Suprapubic skin (tissue), 4 donors: ENCODE data around the gene ATXN7L1. TPM values are rescaled to one million over a fixed set of nuclear protein-coding genes. Genes with fewer than 3 reads are reported as not detected.

Source experiments
- DNase-seq, 2 donors: peaks; one replicate each; pipeline ENCODE4 v3.0.0-alpha.2; 2019; ENCODE audit warnings: low spot score in 2 of 2
- H3K27ac ChIP-seq: fragments of 200-600 bp; sonication (generic); one replicate; pipeline ENCODE4 v1.5.1; 2019
- H3K27me3 ChIP-seq: fragments of 200-600 bp; sonication (generic); one replicate; pipeline ENCODE4 v1.5.1; 2019
- H3K36me3 ChIP-seq: fragments of 200-600 bp; sonication (generic); one replicate; pipeline ENCODE4 v1.5.1; 2019
- H3K4me1 ChIP-seq: fragments of 200-600 bp; sonication (generic); one replicate; pipeline ENCODE4 v1.5.1; 2019
- H3K4me3 ChIP-seq: fragments of 200-600 bp; sonication (generic); one replicate; pipeline ENCODE4 v1.5.1; 2019; ENCODE audit warnings: mild to moderate bottlenecking
- H3K9me3 ChIP-seq: fragments of 200-600 bp; sonication (generic); one replicate; pipeline ENCODE4 v1.5.1; 2019
- EP300 ChIP-seq: sonication (generic); formaldehyde crosslinking; IDR thresholded peaks from one replicate; pipeline ENCODE4 v1.6.1; 2017; ENCODE audit warnings: antibody characterized with exemption
- POLR2A ChIP-seq, 2 donors: fragments of 450-650 bp; IDR thresholded peaks; one replicate each; pipeline ENCODE4 v1.6.1; 2017; ENCODE audit warnings: antibody characterized with exemption in 2 of 2, mild to moderate bottlenecking in 2 of 2, moderate library complexity in 2 of 2
- POLR2AphosphoS5 ChIP-seq, 3 donors: sonication (generic); formaldehyde crosslinking; IDR thresholded peaks; one replicate each; pipeline ENCODE4 v1.6.1; 2017; ENCODE audit warnings: antibody characterized with exemption in 3 of 3
- WGBS: methylation state at CpG from one replicate; pipeline ENCODE4 v1.1.5; 2018; 5-methylcytosine and 5-hydroxymethylcytosine counted together
- total RNA-seq, 4 donors: library from RNA; depleted of rRNA; stranded (reverse); fragments of >200 nt; gene quantifications; one replicate each; pipeline ENCODE4 v1.1.0, GENCODE V29; 2016
- TF ChIP-seq, protein P1 (sequence below), 2 donors: fragments of 200-600 bp in 1 of 2; fragments of 450-650 bp in 1 of 2; sonication (generic) in 1 of 2; IDR thresholded peaks; one replicate each; pipeline ENCODE4 v1.5.1; 2016 to 2019; ENCODE audit warnings: antibody characterized with exemption in 2 of 2, mild to moderate bottlenecking in 1 of 2, moderate library complexity in 1 of 2

ATXN7L1 gene
- total RNA-seq, 4 donors from 2014 or later, result 14.8 to 35.6 (median 17.3) TPM

DNA sequence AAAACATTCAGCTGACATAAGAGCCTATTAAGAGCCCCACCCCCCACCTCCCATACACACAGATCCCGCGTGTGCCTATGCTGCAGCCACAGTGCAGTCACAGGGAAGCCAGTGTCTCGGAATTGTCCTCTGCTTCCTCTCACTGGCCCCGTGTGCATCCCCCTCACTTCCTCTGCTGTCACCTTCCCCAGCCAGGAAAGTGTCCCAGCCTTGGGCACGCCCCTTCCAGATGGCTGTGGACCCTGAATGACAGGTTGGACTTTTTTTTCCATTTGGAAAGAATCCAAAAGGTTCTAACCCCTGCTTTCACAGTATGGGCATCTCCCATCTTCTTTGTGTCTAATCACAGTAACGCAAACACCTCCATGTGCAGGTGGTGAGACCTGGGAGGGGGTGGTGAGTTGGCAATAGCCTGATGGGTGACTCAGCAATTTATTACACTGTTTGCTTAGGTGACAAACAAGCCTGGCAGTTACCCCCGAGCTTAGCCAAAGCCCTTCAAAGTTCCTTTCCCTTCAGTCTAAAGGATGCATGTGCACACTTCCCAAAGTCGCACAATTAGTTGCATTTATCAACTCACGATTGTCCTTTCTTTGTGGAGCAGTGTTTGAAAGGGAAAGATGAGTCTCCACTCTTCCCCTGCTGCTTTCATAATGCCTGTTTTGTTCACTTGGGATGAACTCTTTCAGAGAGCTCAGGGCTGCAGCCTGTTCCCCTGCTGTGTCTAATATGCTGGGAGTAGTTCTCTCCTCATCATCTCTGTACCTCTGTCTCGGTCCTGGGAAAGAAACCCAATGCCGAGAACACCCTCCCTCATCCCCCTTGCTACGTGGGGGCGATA, 227.6 kb downstream of the ATXN7L1 start:
- TF ChIP-seq POLR2AphosphoS5 (IDR thresholded peaks at IDR 0.05) (no peak), POLR2A (IDR thresholded peaks at IDR 0.05) (no peak), EP300 (no peak)
- TF ChIP-seq, protein P1, sequence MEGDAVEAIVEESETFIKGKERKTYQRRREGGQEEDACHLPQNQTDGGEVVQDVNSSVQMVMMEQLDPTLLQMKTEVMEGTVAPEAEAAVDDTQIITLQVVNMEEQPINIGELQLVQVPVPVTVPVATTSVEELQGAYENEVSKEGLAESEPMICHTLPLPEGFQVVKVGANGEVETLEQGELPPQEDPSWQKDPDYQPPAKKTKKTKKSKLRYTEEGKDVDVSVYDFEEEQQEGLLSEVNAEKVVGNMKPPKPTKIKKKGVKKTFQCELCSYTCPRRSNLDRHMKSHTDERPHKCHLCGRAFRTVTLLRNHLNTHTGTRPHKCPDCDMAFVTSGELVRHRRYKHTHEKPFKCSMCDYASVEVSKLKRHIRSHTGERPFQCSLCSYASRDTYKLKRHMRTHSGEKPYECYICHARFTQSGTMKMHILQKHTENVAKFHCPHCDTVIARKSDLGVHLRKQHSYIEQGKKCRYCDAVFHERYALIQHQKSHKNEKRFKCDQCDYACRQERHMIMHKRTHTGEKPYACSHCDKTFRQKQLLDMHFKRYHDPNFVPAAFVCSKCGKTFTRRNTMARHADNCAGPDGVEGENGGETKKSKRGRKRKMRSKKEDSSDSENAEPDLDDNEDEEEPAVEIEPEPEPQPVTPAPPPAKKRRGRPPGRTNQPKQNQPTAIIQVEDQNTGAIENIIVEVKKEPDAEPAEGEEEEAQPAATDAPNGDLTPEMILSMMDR (IDR thresholded peaks at IDR 0.05), result no peak
- Histone ChIP-seq H3K36me3 (peaks cover 5% of the 10 kb centered on the region), H3K4me1 (peaks cover 34% of the 10 kb centered on the region), H3K4me3 (no peak overlapping the region), H3K9me3 (no peaks in the 10 kb centered on the region), H3K27ac (no peak overlapping the region), H3K27me3 (no peaks in the 10 kb centered on the region)
- DNase-seq, result no peak
- 59% methylated on average over 13 of the region's 13 CpGs for WGBS

DNA sequence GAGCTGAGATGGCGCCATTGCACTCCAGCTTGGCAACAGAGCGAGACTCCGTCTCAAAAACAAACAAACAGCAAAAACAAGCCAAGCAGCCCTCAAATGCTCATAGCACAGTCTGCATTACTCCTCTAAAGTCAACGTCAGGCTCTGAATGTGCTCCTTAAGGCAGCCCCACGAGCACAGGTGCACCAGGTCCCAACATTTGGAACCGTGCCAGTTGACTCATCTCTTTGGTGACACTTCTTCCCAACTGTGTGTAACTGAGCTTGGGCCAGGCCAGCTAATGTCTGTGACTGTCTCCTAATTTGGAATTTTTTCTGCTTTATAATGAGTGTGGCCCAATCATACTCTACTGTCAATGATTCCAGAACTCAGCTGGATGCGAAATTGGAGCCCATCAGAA, 228.8 kb downstream of the ATXN7L1 start:
- no peak overlapping the region for H3K4me3 ChIP-seq
- H3K27ac ChIP-seq, result no peak overlapping the region
- WGBS, result 83% methylated on average over 7 of the region's 7 CpGs
- H3K9me3 ChIP-seq, result no peaks in the 10 kb centered on the region
- H3K27me3 ChIP-seq, result no peaks in the 10 kb centered on the region
- TF ChIP-seq POLR2AphosphoS5 (IDR thresholded peaks at IDR 0.05), result no peak
- TF ChIP-seq EP300, result no peak
- TF ChIP-seq, protein P1 (IDR thresholded peaks at IDR 0.05), result no peak
- no peak for TF ChIP-seq POLR2A (IDR thresholded peaks at IDR 0.05)
- DNase-seq, result no peak
- peaks cover 34% of the 10 kb centered on the region for H3K4me1 ChIP-seq
- H3K36me3 ChIP-seq, result peaks cover 14% of the 10 kb centered on the region

DNA sequence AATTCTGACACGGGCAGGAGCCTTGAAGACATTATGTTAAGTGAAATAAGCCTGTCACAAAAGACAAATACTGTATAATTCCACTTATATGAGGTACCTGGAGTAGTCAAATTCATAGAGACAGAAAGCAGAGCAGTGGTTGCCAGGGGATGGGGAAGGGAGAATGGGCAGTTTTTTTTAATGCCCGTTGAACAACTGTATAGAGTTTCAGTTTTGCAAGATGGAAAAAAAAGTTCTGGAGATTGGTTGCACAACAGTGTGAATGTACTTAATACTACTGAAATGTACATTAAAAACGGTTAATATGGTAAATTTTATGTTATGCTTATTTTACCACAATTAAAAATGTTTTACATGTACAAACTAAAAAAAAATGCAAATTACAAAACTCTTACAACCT, 231.5 kb downstream of the ATXN7L1 start:
- TF ChIP-seq POLR2A (IDR thresholded peaks at IDR 0.05) (no peak), POLR2AphosphoS5 (IDR thresholded peaks at IDR 0.05) (no peak), EP300 (no peak)
- TF ChIP-seq, protein P1 (IDR thresholded peaks at IDR 0.05), result no peak
- Histone ChIP-seq H3K36me3 (peaks cover 39% of the 10 kb centered on the region), H3K9me3 (no peaks in the 10 kb centered on the region), H3K27ac (no peak overlapping the region), H3K27me3 (no peaks in the 10 kb centered on the region), H3K4me3 (no peak overlapping the region), H3K4me1 (peaks cover 17% of the 10 kb centered on the region)
- no peak for DNase-seq
- WGBS, result 84% methylated on average over 3 of the region's 3 CpGs

DNA sequence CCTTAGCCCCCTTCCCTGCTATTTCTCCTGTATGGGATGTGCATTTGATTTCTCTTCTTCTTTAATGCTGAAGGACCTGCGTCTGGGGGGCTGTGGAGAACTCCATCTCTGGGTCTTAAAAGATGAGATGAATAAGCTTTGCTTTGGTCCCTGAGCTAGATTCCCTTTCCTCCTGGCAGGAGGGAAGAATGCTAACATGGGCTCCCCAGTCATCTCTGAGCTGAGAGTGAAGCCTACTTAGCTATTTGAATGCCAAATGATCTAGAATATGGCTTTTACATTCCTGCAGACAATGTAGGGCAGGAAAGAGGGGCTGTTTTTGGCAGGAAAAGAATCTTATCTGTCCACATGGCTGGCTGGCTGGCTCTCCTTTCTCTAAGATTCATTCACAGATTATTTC, 232.5 kb downstream of the ATXN7L1 start:
- H3K9me3 ChIP-seq, result no peaks in the 10 kb centered on the region
- H3K27me3 ChIP-seq, result no peaks in the 10 kb centered on the region
- peaks cover 6% of the 10 kb centered on the region for H3K4me1 ChIP-seq
- no peak overlapping the region for H3K27ac ChIP-seq
- WGBS, result 88% methylated on average over 1 of the region's 1 CpG
- TF ChIP-seq POLR2AphosphoS5 (IDR thresholded peaks at IDR 0.05) (no peak), EP300 (no peak)
- TF ChIP-seq, protein P1 (IDR thresholded peaks at IDR 0.05), result no peak
- peaks cover 50% of the 10 kb centered on the region for H3K36me3 ChIP-seq
- DNase-seq, result no peak
- no peak overlapping the region for H3K4me3 ChIP-seq

DNA sequence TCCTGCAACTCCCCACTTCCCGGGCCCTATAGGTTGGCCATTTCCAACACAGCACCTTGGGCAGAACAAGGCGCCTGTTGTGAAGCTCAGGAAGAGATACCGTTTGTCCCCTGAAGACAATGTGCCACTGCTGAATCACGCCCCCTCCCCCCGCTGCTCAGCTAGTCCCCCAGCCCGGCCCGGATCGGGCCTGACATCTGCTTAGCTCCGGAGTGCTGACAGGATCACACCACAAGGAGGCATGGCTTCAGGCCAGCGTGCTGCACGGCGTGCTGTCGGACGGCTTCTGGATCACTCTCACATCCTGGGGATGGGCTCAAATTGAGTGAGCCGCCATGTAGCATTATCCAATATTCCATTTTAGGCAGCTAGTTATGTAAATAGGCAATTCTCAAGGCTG, 233.0 kb downstream of the ATXN7L1 start:
- Histone ChIP-seq H3K4me1 (peaks cover 1% of the 10 kb centered on the region), H3K9me3 (no peaks in the 10 kb centered on the region), H3K36me3 (peaks cover 54% of the 10 kb centered on the region), H3K27me3 (no peaks in the 10 kb centered on the region), H3K27ac (no peak overlapping the region), H3K4me3 (no peak overlapping the region)
- TF ChIP-seq POLR2AphosphoS5 (IDR thresholded peaks at IDR 0.05) (no peak), POLR2A (IDR thresholded peaks at IDR 0.05) (no peak), EP300 (no peak)
- TF ChIP-seq, protein P1 (IDR thresholded peaks at IDR 0.05), result no peak
- WGBS, result 77% methylated on average over 15 of the region's 15 CpGs
- no peak for DNase-seq
